NCI-H2171 treated with DMSO at 0.1 percent for 48 hours (cell line): Measurements from ENCODE around the gene CNTNAP5.

ENCODE experiments used
- DNase-seq: peaks from one replicate; lab custom pipeline; 2025; lab: John Stamatoyannopoulos, UW

CNTNAP5 gene

GRCh38 chr2:124025171-124025580 is at the start of gene CNTNAP5:
CNTNAP5 (plus strand) TSS chr2:124025287; CDS start chr2:124025651, 364 bp downstream.
- DNase-seq: peak; percentile 76

DNA sequence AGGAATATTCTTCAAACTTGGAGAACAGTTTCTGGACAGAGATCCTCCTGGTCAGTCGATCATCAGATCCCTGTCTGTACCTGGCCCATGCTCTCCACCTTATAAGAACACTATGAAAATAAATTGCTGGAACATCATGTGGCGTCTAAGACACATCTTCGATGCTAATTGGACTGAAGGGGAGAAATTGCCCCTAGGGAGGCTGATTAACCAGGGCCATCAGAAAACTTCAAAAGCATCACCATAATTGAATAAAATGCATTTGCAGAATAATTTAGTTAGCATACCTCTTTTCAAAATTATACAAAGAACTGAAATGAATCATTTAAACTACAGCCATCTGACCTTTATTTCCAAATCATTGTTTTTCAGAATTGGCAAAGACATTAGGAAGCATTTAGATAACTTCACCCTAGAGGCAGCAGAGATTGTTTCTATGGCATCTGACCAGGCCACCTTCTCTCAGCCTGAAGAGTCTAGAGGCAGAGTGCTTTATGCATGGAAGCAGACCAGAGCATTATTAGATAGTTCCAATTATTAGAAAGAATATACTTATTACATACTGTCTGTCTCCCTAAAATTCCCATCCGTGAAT is 48.9 kb upstream of the CNTNAP5 start:
- no peak for DNase-seq

GRCh38 chr2:123993728-123994323 is 31.3 kb upstream of the CNTNAP5 start:
- no peak for DNase-seq

- DNase-seq: no peak
Observed at GRCh38 chr2:123999681-124000080, 25.4 kb upstream of the CNTNAP5 start.

DNA sequence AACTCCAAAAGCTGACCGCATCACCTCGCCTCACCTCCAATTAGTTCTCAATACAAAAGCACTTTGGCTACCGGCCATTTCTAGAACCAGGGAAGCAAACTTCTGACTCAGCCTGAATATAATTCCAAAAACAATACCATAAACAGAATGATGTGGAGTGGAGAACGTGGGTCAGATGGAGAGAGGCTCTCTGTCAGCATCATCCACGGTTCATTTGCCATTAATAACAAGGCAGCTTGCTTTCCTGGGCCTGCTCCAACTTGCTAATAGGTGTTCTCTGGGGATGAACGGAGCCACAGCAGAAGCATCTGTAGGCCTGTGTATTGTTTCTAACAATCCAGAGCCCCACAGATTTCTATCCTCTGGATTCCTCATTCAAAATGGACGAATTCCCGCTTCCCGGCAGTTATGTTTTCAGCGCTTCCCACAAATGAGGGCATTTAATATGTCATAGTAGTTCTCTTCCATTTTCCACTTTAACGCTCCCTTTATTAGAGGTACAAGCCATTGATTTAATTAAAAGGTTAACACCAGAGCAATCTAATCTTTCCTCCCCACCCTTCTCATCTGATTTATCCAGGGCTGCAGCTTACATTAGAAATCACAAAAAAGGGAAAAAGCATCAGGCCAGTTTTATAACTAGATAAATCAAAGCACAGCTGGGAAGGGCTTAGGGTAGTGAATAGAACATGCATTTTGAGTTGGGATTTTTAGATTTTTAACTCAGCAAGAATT is 23.2 kb upstream of the CNTNAP5 start:
- peak; percentile 98 for DNase-seq

- peak; percentile 60 for DNase-seq
Observed at GRCh38 chr2:124018890-124019289, 6.2 kb upstream of the CNTNAP5 start.

GRCh38 chr2:124024561-124025170 is 421 bp upstream of the CNTNAP5 start:
- peak; percentile 72 for DNase-seq

DNA sequence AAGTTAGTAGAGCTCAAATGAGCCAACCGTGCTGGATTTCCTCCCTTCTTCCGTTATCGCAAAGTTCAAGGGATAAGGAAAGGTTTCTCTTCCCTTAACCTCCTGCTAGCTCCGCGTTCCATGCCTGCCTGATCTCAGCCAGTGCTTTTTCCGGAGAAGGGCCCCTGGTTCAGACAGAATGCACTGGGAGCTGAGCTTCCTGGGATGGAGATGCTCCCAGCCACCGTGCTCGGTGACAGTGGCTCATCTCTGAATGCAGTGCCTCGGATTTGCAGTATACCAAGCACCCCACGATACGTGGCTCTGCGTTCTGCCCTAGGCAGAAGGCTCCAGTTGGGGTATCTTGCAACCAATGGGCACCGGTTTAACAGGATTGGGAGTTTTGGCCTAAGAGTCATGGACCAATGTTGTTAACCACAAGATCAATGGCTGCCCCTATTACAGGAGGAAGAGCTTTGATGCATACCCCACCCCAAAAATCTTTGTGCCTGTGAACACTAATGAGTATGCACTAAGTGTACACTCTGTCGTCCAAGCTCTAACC is 876 bp downstream of the CNTNAP5 start:
- peak; percentile 49 for DNase-seq

DNA sequence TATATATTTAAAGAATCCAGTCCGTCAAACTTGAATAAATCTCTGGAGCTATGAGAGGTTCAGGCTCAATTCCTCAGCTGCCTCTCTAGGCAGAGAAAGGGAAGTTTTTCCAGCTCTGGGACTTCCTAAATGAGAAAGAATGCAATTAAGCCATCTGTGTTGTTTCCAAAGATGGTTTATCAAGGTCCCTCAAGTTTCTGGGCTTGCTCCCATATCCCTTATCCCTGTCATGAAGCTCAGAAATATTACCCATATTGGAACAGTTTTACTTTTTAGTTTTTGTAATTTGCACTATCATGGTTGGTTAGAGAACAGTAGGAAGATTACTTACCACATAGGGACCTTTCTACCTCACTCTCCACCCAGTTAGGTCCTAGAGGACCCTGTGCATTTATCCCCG is 1.4 kb downstream of the CNTNAP5 start:
- peak; percentile 43 for DNase-seq

GRCh38 chr2:124027182-124027581 is 2.1 kb downstream of the CNTNAP5 start:
- DNase-seq: peak; percentile 95

DNA sequence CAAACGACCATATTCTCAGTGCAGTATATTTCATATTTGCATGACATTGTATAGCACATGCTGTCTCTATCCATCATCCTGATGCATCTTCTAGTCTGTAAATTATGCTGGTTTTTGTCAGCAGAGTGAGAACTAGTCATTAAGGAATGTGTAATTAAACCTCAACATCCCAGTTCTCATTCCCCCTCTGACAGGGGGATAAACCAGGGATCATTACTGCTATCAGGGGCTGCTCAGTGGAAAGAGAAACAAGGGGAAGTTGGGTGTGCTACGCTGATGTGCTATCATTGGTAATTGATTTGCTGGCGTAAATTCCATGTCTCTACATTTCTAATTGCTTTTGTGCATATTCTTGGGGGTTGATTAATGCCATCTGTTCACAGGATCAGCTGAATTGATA is 7.7 kb downstream of the CNTNAP5 start:
- no peak for DNase-seq

- DNase-seq: no peak
Observed at GRCh38 chr2:124034265-124034664, 9.2 kb downstream of the CNTNAP5 start.

DNA sequence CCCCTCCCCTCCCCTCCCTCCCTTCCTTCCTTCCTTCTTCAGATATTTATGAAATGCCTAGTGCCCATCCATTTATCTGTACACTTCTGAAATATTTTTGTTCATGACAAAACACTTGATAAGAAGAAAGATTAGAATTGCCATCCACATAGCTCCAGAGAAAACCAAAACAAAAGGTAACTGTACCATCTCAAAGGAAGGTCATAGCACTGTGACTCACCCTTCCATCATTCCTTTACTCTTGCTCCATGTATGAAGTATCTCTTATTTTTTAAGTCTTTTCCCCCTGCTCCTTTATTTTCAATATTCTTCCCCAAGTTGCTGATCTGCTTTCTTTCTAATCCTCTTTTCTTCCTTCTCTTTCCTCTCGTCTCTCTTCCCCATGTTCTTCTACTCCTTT is 9.9 kb downstream of the CNTNAP5 start:
- no peak for DNase-seq

- DNase-seq: no peak
Observed at GRCh38 chr2:124039032-124039431, 13.9 kb downstream of the CNTNAP5 start.

DNA sequence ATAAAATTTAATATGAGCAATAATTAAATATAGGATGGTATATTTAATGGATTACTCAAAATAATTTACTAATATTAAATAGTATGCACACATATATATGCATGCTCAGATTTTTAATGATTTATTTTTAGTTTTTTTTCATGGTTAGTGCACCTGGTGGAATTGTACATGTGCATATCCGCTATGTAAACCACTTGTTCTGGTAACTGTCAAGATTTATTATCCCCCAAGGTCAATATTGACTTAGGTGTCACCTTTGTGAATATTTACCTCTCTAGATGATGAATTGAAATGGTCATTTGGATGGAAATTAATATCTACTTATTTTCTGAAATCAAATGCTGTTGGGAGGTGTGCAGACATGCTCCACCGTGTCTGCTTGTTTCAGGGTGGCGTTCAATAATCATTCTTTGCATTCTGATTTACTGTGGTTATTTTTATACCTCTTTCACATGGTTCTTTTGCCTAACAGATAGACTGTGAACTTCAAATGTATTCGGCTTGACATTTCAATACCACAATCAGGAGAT is 14.7 kb downstream of the CNTNAP5 start:
- DNase-seq: no peak

GRCh38 chr2:124045894-124046293 is 20.8 kb downstream of the CNTNAP5 start:
- no peak for DNase-seq

DNA sequence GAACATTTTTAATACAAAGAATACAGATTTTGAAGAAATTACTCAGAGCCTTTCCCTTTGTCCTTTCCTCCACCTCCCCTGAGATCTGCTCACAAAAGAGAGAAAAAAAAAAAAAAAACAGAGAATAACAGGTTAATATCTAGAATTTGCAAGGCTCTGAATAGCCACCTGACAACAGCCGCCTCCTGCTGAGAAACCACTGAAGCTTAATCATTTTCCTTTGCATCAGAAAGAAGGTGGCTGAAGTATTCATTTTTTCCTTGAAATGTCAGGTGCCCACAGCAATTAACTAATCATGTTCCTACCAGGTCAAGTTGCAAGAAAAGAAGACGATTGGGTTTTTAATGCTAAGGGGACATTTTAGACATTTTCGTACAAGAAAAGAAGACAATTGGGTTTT is 21.2 kb downstream of the CNTNAP5 start:
- DNase-seq: peak; percentile 60

- DNase-seq: no peak
Observed at GRCh38 chr2:124048102-124048501, 23.0 kb downstream of the CNTNAP5 start.

DNA sequence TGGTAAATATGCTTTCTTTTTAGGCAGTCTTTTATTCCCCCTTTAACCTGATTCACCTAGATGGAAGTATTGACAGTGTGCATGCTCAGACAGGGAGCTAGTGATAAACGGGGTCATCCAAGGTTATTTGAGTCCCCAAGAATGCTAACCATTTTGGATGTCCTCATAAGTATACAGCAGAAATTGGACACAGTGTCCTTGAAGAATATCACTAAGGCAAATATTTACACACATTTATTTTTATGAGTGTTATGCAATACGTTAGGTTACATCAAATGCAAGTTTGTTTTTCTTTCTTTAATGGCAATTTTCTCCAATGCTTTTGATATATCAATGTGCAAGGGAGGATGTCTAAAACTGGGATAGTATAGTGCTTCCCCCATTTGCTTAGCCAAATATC is 23.6 kb downstream of the CNTNAP5 start:
- no peak for DNase-seq

- peak; percentile 35 for DNase-seq
Observed at GRCh38 chr2:124049136-124049535, 24.0 kb downstream of the CNTNAP5 start.

- DNase-seq: peak; percentile 45
Observed at GRCh38 chr2:124050833-124051497, 25.9 kb downstream of the CNTNAP5 start.

GRCh38 chr2:124053796-124054195 is 28.7 kb downstream of the CNTNAP5 start:
- DNase-seq: no peak
